Measurements from ENCODE around the gene REXO4.
"Not testable (repeated sequence)": the region's sequence is repeated elsewhere in the genome, so short reads cannot be mapped to it uniquely, and the experiment has no call there.

REXO4 gene

GRCh38 chr9:133385452-133385851 is 32.4 kb downstream of the REXO4 start:
- DNase-seq: no peak

GRCh38 chr9:133384736-133385321 is 33.0 kb downstream of the REXO4 start:
- no peak for DNase-seq

- no peak for DNase-seq
Observed at GRCh38 chr9:133383438-133383837, 34.4 kb downstream of the REXO4 start.

GRCh38 chr9:133382507-133383141 is 35.2 kb downstream of the REXO4 start:
- DNase-seq: no peak

- no peak for DNase-seq
Observed at GRCh38 chr9:133380734-133381133, 37.1 kb downstream of the REXO4 start.

- DNase-seq: no peak
Observed at GRCh38 chr9:133379153-133380086, 38.4 kb downstream of the REXO4 start.

GRCh38 chr9:133378408-133378962 is 39.3 kb downstream of the REXO4 start:
- no peak for DNase-seq

GRCh38 chr9:133377721-133378216 is 40.0 kb downstream of the REXO4 start:
- DNase-seq: no peak

- not testable (repeated sequence) for DNase-seq
Observed at GRCh38 chr9:133377280-133377679, 40.5 kb downstream of the REXO4 start.

GRCh38 chr9:133375724-133376654 is 41.8 kb downstream of the REXO4 start, which contains the start of the genes STKLD1 and SURF4:
STKLD1 (plus strand) TSS chr9:133376366; CDS start chr9:133376474, 108 bp downstream.
SURF4 (minus strand) TSS chr9:133376060; CDS start chr9:133375969, 91 bp downstream.
- peak; percentile 94 for DNase-seq

GRCh38 chr9:133375116-133375723 is 42.6 kb downstream of the REXO4 start:
- DNase-seq: no peak

- DNase-seq: no peak
Observed at GRCh38 chr9:133374612-133375115, 43.1 kb downstream of the REXO4 start.

GRCh38 chr9:133372144-133372543 is 45.7 kb downstream of the REXO4 start:
- DNase-seq: no peak

- DNase-seq: no peak
Observed at GRCh38 chr9:133371261-133371711, 46.5 kb downstream of the REXO4 start.

GRCh38 chr9:133370685-133371084 is 47.1 kb downstream of the REXO4 start:
- DNase-seq: no peak

GRCh38 chr9:133369933-133370332 is 47.9 kb downstream of the REXO4 start:
- no peak for DNase-seq

- DNase-seq: no peak
Observed at GRCh38 chr9:133369422-133369821, 48.4 kb downstream of the REXO4 start.

GRCh38 chr9:133368249-133368881 is 49.4 kb downstream of the REXO4 start:
- peak; percentile 72 for DNase-seq

GRCh38 chr9:133367778-133368177 is 50.0 kb downstream of the REXO4 start:
- DNase-seq: no peak

- DNase-seq: no peak
Observed at GRCh38 chr9:133367221-133367620, 50.6 kb downstream of the REXO4 start.

GRCh38 chr9:133366435-133366834 is 51.4 kb downstream of the REXO4 start:
- DNase-seq: no peak

Data from NCI-H1092 (cell line).